GM23338 (cell line): ENCODE data around the gene SUCNR1. TPM values are rescaled to one million over a fixed set of nuclear protein-coding genes. Genes with fewer than 3 reads are reported as not detected.

ENCODE experiments used
- ATAC-seq: fragments of 200-7000 bp; cut with Tn5 transposase; 3 replicates; pipeline ENCODE4 v1.9.1; 2020
- DNase-seq: peaks from one replicate; pipeline ENCODE4 v3.0.0-alpha.2; 2015; ENCODE audit warnings: low spot score
- H2AFZ ChIP-seq: fragments of 200-600 bp; sonication (generic); 2 replicates; pipeline ENCODE4 v1.8.0; 2016; ENCODE audit warnings: antibody characterized with exemption, mild to moderate bottlenecking, moderate library complexity
- H3F3A ChIP-seq: fragments of 200-600 bp; sonication (generic); replicated peaks from 2 replicates; pipeline ENCODE4 v1.8.0; 2017; ENCODE audit warnings: antibody characterized with exemption, mixed run types, low read depth
- H3K27ac ChIP-seq: fragments of 200-600 bp; sonication (generic); 2 replicates; pipeline ENCODE4 v1.6.1; 2016; ENCODE audit warnings: low read depth
- H3K27me3 ChIP-seq: fragments of 200-600 bp; sonication (generic); 2 replicates; pipeline ENCODE4 v1.8.0; 2016; ENCODE audit warnings: mild to moderate bottlenecking, mixed run types, moderate library complexity; ENCODE audit not compliant: insufficient read depth
- H3K36me3 ChIP-seq: fragments of 200-600 bp; sonication (generic); 2 replicates; pipeline ENCODE4 v1.8.0; 2016; ENCODE audit warnings: mild to moderate bottlenecking; ENCODE audit not compliant: insufficient read depth
- H3K4me1 ChIP-seq: fragments of 200-600 bp; sonication (generic); 2 replicates; pipeline ENCODE4 v1.8.0; 2016; ENCODE audit warnings: mild to moderate bottlenecking, moderate library complexity; ENCODE audit not compliant: insufficient read depth
- H3K4me2 ChIP-seq: fragments of 200-600 bp; sonication (generic); 2 replicates; pipeline ENCODE4 v1.7.1; 2017; ENCODE audit warnings: mixed run types
- H3K4me3 ChIP-seq: fragments of 200-600 bp; sonication (generic); 2 replicates; pipeline ENCODE4 v1.6.1; 2016; ENCODE audit warnings: mixed run types
- H3K79me2 ChIP-seq: fragments of 200-600 bp; sonication (generic); replicated peaks from 2 replicates; pipeline ENCODE4 v1.8.0; 2017; ENCODE audit warnings: mild to moderate bottlenecking; ENCODE audit not compliant: insufficient read depth
- H3K9me2 ChIP-seq: fragments of 200-600 bp; sonication (generic); 2 replicates; pipeline ENCODE4 v1.8.0; 2017; ENCODE audit not compliant: insufficient read depth
- H4K20me1 ChIP-seq: fragments of 200-600 bp; sonication (generic); replicated peaks from 2 replicates; pipeline ENCODE4 v1.8.0; 2017; ENCODE audit warnings: mild to moderate bottlenecking; ENCODE audit not compliant: insufficient read depth
- H3K27ac Mint-ChIP-seq: 2 replicates; pipeline ENCODE4 v1.8.0; 2020; ENCODE audit warnings: inconsistent platforms, mild to moderate bottlenecking, moderate library complexity, mixed read lengths
- H3K27me3 Mint-ChIP-seq: 3 replicates; pipeline ENCODE4 v1.8.0; 2022; ENCODE audit warnings: low read depth, mild to moderate bottlenecking, moderate library complexity, mixed read lengths, inconsistent platforms; ENCODE audit not compliant: insufficient read depth, poor library complexity
- H3K36me3 Mint-ChIP-seq: 3 replicates; pipeline ENCODE4 v1.8.0; 2021; ENCODE audit warnings: low read depth, mild to moderate bottlenecking, inconsistent platforms, moderate library complexity, mixed read lengths
- H3K4me1 Mint-ChIP-seq: 3 replicates; pipeline ENCODE4 v1.8.0; 2020; ENCODE audit warnings: mild to moderate bottlenecking, inconsistent platforms, mixed read lengths
- H3K4me3 Mint-ChIP-seq: 3 replicates; pipeline ENCODE4 v1.8.0; 2021; ENCODE audit warnings: moderate library complexity, mild to moderate bottlenecking, inconsistent platforms, mixed read lengths
- H3K9me3 Mint-ChIP-seq: 3 replicates; pipeline ENCODE4 v1.8.0; 2020; ENCODE audit warnings: moderate library complexity, mild to moderate bottlenecking, inconsistent platforms, mixed read lengths
- CREB1 ChIP-seq: fragments of 250-450 bp; sonication (Bioruptor Pico); IDR thresholded peaks from 2 replicates; pipeline ENCODE4 v1.5.0; 2020; ENCODE audit warnings: low read depth, mild to moderate bottlenecking, moderate library complexity
- EZH2 ChIP-seq: fragments of 200-600 bp; sonication (generic); IDR thresholded peaks from one replicate; pipeline ENCODE4 v1.8.0; 2017; ENCODE audit warnings: antibody characterized with exemption, mild to moderate bottlenecking, low read depth; ENCODE audit not compliant: unreplicated experiment
- EZH2phosphoT487 ChIP-seq: fragments of 200-600 bp; sonication (generic); IDR thresholded peaks from one replicate; pipeline ENCODE4 v1.8.1; 2018; ENCODE audit warnings: antibody characterized with exemption; ENCODE audit not compliant: unreplicated experiment
- JUNB ChIP-seq: IDR thresholded peaks from one replicate; pipeline ENCODE4 v1.6.1; 2016; ENCODE audit warnings: antibody characterized with exemption; ENCODE audit not compliant: unreplicated experiment
- NANOG ChIP-seq: IDR thresholded peaks from 2 replicates; pipeline ENCODE4 v1.6.1; 2016; ENCODE audit warnings: antibody characterized with exemption, borderline replicate concordance
- POLR2AphosphoS5 ChIP-seq: IDR thresholded peaks from 2 replicates; pipeline ENCODE4 v1.6.1; 2016; ENCODE audit warnings: antibody characterized with exemption, low read depth
- STAT1 ChIP-seq: IDR thresholded peaks from one replicate; pipeline ENCODE4 v1.6.1; 2016; ENCODE audit warnings: antibody characterized with exemption; ENCODE audit not compliant: unreplicated experiment
- ZNF114 ChIP-seq: fragments of 250-450 bp; sonication (Bioruptor Pico); IDR thresholded peaks from 2 replicates; pipeline ENCODE4 v1.5.0; 2020; ENCODE audit warnings: mild to moderate bottlenecking, moderate library complexity
- ZNF331 ChIP-seq: fragments of 250-450 bp; sonication (Bioruptor Pico); IDR thresholded peaks from 2 replicates; pipeline ENCODE4 v1.5.0; 2020; ENCODE audit warnings: low read depth, mild to moderate bottlenecking, moderate library complexity
- polyA plus RNA-seq: library from polyadenylated mRNA; unstranded; fragments of >200 nt; fragmentation: Nextera tagmentation; extraction: Ambion mirVana; gene quantifications from 2 replicates; pipeline ENCODE4 v1.2.1, GENCODE V29; 2016
- total RNA-seq: library from RNA; depleted of rRNA; stranded (reverse); fragments of >200 nt; shearing (Covaris generic); gene quantifications from 2 replicates; pipeline ENCODE4 v1.2.3, GENCODE V29; 2014
- TF ChIP-seq, protein P1 (sequence below): IDR thresholded peaks from one replicate; pipeline ENCODE4 v1.6.1; 2018; ENCODE audit warnings: antibody characterized with exemption; ENCODE audit not compliant: unreplicated experiment
- TF ChIP-seq, protein P2 (sequence below), 2 experiments: fragments of 200-600 bp in 1 of 2; sonication (generic) in 1 of 2; conservative IDR thresholded peaks; 2 replicates each; pipeline versions ENCODE4 v1.5.1 to v1.6.1; 2016 to 2017; ENCODE audit warnings: antibody characterized with exemption in 2 of 2, low read depth in 2 of 2, mild to moderate bottlenecking in 2 of 2, moderate library complexity in 1 of 2
- TF ChIP-seq, protein P3 (sequence below): fragments of 250-450 bp; sonication (Bioruptor Pico); IDR thresholded peaks from 2 replicates; pipeline ENCODE4 v1.5.0; 2020; ENCODE audit warnings: mild to moderate bottlenecking, moderate library complexity
- TF ChIP-seq, protein P4 (sequence below): IDR thresholded peaks from 2 replicates; pipeline ENCODE4 v1.6.1; 2016; ENCODE audit warnings: antibody characterized with exemption

Gene SUCNR1
- total and polyA plus RNA-seq, 2 experiments from 2014 or later, result not detected

DNA sequence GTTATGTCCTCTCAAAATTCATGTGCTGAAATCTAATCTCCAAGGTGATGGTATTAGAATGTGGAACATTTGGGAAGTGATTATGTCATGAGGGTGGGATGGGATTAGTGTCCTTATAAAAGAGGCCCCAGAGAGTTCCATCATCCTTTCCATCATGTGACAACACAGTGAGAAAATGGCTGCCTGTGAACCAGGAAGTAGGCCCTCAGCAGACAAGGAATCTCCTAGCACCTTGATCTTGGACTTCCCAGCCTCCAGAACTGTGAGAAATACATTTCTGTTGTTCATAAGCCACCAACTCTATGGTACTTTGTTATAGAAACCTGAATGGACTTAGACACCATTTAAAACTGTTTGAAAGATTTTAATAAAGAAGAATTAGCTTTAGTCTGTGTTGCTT, 20.8 kb downstream of the SUCNR1 start:
- Histone ChIP-seq H4K20me1 (no peaks in the 10 kb centered on the region), H3K4me1 (peaks cover 8% of the 10 kb centered on the region; the same call in 1 of the 2 replicates), H3K79me2 (no peaks in the 10 kb centered on the region), H3K27me3 (no peaks in the 10 kb centered on the region), H3K9me2 (no peaks in the 10 kb centered on the region), H3F3A (no peaks in the 10 kb centered on the region), H2AFZ (peak overlapping the region; percentile 67), H3K36me3 (no peaks in the 10 kb centered on the region), H3K4me3 (no peak overlapping the region), H3K4me2 (no peak overlapping the region), H3K27ac (no peak overlapping the region)
- H3K27ac Mint-ChIP-seq, result no peak overlapping the region
- H3K36me3 Mint-ChIP-seq, result no peaks in the 10 kb centered on the region
- ATAC-seq (no peak), DNase-seq (no peak)
- no peaks in the 10 kb centered on the region for H3K9me3 Mint-ChIP-seq
- H3K4me1 Mint-ChIP-seq, result peaks cover 13% of the 10 kb centered on the region
- no peaks in the 10 kb centered on the region for H3K27me3 Mint-ChIP-seq
- TF ChIP-seq STAT1, result no peak
- TF ChIP-seq CREB1 (CRISPR knock-in tag), result no peak
- TF ChIP-seq, protein P1, sequence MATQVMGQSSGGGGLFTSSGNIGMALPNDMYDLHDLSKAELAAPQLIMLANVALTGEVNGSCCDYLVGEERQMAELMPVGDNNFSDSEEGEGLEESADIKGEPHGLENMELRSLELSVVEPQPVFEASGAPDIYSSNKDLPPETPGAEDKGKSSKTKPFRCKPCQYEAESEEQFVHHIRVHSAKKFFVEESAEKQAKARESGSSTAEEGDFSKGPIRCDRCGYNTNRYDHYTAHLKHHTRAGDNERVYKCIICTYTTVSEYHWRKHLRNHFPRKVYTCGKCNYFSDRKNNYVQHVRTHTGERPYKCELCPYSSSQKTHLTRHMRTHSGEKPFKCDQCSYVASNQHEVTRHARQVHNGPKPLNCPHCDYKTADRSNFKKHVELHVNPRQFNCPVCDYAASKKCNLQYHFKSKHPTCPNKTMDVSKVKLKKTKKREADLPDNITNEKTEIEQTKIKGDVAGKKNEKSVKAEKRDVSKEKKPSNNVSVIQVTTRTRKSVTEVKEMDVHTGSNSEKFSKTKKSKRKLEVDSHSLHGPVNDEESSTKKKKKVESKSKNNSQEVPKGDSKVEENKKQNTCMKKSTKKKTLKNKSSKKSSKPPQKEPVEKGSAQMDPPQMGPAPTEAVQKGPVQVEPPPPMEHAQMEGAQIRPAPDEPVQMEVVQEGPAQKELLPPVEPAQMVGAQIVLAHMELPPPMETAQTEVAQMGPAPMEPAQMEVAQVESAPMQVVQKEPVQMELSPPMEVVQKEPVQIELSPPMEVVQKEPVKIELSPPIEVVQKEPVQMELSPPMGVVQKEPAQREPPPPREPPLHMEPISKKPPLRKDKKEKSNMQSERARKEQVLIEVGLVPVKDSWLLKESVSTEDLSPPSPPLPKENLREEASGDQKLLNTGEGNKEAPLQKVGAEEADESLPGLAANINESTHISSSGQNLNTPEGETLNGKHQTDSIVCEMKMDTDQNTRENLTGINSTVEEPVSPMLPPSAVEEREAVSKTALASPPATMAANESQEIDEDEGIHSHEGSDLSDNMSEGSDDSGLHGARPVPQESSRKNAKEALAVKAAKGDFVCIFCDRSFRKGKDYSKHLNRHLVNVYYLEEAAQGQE, result no peak
- TF ChIP-seq POLR2AphosphoS5, result no peak
- no peak for TF ChIP-seq EZH2
- TF ChIP-seq, protein P2, sequence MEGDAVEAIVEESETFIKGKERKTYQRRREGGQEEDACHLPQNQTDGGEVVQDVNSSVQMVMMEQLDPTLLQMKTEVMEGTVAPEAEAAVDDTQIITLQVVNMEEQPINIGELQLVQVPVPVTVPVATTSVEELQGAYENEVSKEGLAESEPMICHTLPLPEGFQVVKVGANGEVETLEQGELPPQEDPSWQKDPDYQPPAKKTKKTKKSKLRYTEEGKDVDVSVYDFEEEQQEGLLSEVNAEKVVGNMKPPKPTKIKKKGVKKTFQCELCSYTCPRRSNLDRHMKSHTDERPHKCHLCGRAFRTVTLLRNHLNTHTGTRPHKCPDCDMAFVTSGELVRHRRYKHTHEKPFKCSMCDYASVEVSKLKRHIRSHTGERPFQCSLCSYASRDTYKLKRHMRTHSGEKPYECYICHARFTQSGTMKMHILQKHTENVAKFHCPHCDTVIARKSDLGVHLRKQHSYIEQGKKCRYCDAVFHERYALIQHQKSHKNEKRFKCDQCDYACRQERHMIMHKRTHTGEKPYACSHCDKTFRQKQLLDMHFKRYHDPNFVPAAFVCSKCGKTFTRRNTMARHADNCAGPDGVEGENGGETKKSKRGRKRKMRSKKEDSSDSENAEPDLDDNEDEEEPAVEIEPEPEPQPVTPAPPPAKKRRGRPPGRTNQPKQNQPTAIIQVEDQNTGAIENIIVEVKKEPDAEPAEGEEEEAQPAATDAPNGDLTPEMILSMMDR (conservative IDR thresholded peaks at IDR 0.05; ENCODE audit: low read depth in 2 of 2), result no peak
- TF ChIP-seq EZH2phosphoT487, result no peak
- no peak for TF ChIP-seq ZNF114 (CRISPR knock-in tag)
- no peak for TF ChIP-seq ZNF331
- TF ChIP-seq, protein P3, sequence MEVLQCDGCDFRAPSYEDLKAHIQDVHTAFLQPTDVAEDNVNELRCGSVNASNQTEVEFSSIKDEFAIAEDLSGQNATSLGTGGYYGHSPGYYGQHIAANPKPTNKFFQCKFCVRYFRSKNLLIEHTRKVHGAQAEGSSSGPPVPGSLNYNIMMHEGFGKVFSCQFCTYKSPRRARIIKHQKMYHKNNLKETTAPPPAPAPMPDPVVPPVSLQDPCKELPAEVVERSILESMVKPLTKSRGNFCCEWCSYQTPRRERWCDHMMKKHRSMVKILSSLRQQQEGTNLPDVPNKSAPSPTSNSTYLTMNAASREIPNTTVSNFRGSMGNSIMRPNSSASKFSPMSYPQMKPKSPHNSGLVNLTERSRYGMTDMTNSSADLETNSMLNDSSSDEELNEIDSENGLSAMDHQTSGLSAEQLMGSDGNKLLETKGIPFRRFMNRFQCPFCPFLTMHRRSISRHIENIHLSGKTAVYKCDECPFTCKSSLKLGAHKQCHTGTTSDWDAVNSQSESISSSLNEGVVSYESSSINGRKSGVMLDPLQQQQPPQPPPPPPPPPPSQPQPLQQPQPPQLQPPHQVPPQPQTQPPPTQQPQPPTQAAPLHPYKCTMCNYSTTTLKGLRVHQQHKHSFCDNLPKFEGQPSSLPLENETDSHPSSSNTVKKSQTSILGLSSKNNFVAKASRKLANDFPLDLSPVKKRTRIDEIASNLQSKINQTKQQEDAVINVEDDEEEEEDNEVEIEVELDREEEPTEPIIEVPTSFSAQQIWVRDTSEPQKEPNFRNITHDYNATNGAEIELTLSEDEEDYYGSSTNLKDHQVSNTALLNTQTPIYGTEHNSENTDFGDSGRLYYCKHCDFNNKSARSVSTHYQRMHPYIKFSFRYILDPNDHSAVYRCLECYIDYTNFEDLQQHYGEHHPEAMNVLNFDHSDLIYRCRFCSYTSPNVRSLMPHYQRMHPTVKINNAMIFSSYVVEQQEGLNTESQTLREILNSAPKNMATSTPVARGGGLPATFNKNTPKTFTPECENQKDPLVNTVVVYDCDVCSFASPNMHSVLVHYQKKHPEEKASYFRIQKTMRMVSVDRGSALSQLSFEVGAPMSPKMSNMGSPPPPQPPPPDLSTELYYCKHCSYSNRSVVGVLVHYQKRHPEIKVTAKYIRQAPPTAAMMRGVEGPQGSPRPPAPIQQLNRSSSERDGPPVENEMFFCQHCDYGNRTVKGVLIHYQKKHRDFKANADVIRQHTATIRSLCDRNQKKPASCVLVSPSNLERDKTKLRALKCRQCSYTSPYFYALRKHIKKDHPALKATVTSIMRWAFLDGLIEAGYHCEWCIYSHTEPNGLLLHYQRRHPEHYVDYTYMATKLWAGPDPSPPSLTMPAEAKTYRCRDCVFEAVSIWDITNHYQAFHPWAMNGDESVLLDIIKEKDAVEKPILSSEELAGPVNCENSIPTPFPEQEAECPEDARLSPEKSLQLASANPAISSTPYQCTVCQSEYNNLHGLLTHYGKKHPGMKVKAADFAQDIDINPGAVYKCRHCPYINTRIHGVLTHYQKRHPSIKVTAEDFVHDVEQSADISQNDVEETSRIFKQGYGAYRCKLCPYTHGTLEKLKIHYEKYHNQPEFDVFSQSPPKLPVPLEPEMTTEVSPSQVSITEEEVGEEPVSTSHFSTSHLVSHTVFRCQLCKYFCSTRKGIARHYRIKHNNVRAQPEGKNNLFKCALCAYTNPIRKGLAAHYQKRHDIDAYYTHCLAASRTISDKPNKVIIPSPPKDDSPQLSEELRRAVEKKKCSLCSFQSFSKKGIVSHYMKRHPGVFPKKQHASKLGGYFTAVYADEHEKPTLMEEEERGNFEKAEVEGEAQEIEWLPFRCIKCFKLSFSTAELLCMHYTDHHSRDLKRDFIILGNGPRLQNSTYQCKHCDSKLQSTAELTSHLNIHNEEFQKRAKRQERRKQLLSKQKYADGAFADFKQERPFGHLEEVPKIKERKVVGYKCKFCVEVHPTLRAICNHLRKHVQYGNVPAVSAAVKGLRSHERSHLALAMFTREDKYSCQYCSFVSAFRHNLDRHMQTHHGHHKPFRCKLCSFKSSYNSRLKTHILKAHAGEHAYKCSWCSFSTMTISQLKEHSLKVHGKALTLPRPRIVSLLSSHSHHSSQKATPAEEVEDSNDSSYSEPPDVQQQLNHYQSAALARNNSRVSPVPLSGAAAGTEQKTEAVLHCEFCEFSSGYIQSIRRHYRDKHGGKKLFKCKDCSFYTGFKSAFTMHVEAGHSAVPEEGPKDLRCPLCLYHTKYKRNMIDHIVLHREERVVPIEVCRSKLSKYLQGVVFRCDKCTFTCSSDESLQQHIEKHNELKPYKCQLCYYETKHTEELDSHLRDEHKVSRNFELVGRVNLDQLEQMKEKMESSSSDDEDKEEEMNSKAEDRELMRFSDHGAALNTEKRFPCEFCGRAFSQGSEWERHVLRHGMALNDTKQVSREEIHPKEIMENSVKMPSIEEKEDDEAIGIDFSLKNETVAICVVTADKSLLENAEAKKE (CRISPR knock-in tag), result no peak
- TF ChIP-seq NANOG, result no peak
- TF ChIP-seq, protein P4, sequence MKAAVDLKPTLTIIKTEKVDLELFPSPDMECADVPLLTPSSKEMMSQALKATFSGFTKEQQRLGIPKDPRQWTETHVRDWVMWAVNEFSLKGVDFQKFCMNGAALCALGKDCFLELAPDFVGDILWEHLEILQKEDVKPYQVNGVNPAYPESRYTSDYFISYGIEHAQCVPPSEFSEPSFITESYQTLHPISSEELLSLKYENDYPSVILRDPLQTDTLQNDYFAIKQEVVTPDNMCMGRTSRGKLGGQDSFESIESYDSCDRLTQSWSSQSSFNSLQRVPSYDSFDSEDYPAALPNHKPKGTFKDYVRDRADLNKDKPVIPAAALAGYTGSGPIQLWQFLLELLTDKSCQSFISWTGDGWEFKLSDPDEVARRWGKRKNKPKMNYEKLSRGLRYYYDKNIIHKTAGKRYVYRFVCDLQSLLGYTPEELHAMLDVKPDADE, result no peak
- TF ChIP-seq JUNB, result no peak
- H3K4me3 Mint-ChIP-seq, result no peak overlapping the region
